ENCODE measurements around the gene CPXM2. TPM values are rescaled to one million over a fixed set of nuclear protein-coding genes. Genes with fewer than 3 reads are reported as not detected.

Gene CPXM2
- total RNA-seq, 1 donor from 2014 or later: not detected

GRCh38 chr10:123865350-123865749 is 26.3 kb downstream of the CPXM2 start:
- POLR2A ChIA-PET: no interaction called here
- CTCF ChIA-PET: no interaction called here
- ATAC-seq (ENCODE audit: low read depth): no peak

GRCh38 chr10:123864923-123865322 is 26.7 kb downstream of the CPXM2 start:
- ChIA-PET POLR2A (no interaction called here), CTCF (no interaction called here)
- intact Hi-C loops (cut with micrococcal nuclease): no loop called here
- no peak for DNase-seq
- no peak for ATAC-seq (ENCODE audit: low read depth)
- Mint-ChIP-seq H3K4me1 (no peaks in the 10 kb centered on the region), H3K4me3 (no peak overlapping the region), H3K9me3 (no peaks in the 10 kb centered on the region), H3K27ac (no peak overlapping the region), H3K36me3 (ENCODE audit: low read depth) (no peaks in the 10 kb centered on the region), H3K27me3 (peaks cover 4% of the 10 kb centered on the region)
- TF ChIP-seq, protein P1, sequence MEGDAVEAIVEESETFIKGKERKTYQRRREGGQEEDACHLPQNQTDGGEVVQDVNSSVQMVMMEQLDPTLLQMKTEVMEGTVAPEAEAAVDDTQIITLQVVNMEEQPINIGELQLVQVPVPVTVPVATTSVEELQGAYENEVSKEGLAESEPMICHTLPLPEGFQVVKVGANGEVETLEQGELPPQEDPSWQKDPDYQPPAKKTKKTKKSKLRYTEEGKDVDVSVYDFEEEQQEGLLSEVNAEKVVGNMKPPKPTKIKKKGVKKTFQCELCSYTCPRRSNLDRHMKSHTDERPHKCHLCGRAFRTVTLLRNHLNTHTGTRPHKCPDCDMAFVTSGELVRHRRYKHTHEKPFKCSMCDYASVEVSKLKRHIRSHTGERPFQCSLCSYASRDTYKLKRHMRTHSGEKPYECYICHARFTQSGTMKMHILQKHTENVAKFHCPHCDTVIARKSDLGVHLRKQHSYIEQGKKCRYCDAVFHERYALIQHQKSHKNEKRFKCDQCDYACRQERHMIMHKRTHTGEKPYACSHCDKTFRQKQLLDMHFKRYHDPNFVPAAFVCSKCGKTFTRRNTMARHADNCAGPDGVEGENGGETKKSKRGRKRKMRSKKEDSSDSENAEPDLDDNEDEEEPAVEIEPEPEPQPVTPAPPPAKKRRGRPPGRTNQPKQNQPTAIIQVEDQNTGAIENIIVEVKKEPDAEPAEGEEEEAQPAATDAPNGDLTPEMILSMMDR (IDR thresholded peaks at IDR 0.05): no peak

More at GRCh38 chr10:123865350-123865749, 26.3 kb downstream of the CPXM2 start:
- no peak for DNase-seq
- TF ChIP-seq, protein P1 (IDR thresholded peaks at IDR 0.05): no peak
- no peaks in the 10 kb centered on the region for H3K36me3 Mint-ChIP-seq (ENCODE audit: low read depth)
- no peak overlapping the region for H3K4me3 Mint-ChIP-seq
- H3K9me3 Mint-ChIP-seq: no peaks in the 10 kb centered on the region
- intact Hi-C loops (cut with micrococcal nuclease): no loop called here
- H3K27ac Mint-ChIP-seq: no peak overlapping the region
- H3K4me1 Mint-ChIP-seq: no peaks in the 10 kb centered on the region
- H3K27me3 Mint-ChIP-seq: peaks cover 4% of the 10 kb centered on the region

GRCh38 chr10:123863721-123864482 is 27.7 kb downstream of the CPXM2 start:
- Mint-ChIP-seq H3K27ac (no peak overlapping the region), H3K36me3 (ENCODE audit: low read depth) (no peaks in the 10 kb centered on the region), H3K9me3 (no peaks in the 10 kb centered on the region), H3K27me3 (peaks cover 1% of the 10 kb centered on the region), H3K4me1 (no peaks in the 10 kb centered on the region), H3K4me3 (no peak overlapping the region)
- TF ChIP-seq, protein P1 (IDR thresholded peaks at IDR 0.05): no peak
- ChIA-PET POLR2A (no interaction called here), CTCF (no interaction called here)
- intact Hi-C loops (cut with micrococcal nuclease): no loop called here
- DNase-seq (no peak), ATAC-seq (ENCODE audit: low read depth) (no peak)

DNA sequence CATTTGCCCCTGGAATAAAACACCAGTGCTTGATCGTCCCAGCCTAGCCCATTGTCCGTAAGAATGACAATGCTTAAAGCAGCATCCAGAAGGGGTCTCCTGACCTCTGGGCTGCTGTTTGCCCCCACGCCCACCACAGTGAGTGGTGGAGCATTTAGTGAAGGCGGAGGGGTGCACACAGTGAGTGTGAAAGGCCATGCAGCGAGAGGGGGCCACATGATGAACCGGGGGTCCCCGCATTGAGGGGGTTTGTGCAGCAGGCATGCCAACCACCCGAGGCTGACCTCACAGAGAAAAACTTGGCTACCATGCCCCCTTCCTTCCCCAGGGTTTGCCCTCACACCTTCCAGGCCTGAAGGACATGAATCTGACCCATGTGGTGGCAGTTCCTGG is 28.4 kb downstream of the CPXM2 start:
- intact Hi-C loops (cut with micrococcal nuclease): no loop called here
- no peak for ATAC-seq (ENCODE audit: low read depth)
- Mint-ChIP-seq H3K4me3 (no peak overlapping the region), H3K27me3 (peaks cover 1% of the 10 kb centered on the region), H3K9me3 (no peaks in the 10 kb centered on the region), H3K36me3 (ENCODE audit: low read depth) (no peaks in the 10 kb centered on the region), H3K27ac (no peak overlapping the region), H3K4me1 (no peaks in the 10 kb centered on the region)
- TF ChIP-seq, protein P1 (IDR thresholded peaks at IDR 0.05): no peak
- DNase-seq: no peak
- ChIA-PET CTCF (no interaction called here), POLR2A (no interaction called here)

DNA sequence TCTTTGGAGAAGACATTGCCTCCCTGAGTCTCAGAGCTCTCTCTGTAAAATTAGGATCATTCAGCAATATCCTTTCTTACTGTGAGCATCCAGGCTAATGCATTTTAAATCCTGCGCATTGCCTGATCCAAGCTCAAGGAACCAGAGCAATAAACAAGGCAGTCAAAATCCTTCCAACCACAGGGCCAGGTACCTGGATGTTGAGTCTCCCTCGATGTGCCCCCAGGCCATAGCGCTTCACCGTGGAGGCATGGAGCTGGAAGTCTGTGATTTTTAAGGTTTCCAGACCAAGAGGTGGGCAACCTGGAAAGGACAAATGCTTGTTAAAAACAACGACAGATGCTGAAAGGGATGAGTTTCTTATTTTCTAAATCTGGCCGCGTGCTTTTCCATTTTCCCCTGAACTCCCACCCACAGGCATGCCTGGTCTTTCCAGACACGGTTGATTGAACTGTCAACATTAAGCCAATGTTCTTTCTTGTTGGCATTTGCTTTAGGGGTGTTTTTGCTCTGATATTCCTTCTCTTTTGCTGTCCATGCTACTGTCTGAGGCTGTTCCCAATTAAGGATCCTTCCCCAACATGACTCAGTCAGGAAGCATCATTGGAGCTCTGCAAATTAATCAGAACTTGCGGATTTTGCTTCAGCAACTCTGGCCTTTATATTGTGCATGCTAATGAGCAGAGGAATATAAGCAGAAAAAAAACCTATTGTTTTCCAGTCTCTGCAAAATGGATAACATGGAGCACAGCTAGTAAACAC is 29.0 kb downstream of the CPXM2 start:
- Mint-ChIP-seq H3K27ac (no peak overlapping the region), H3K36me3 (ENCODE audit: low read depth) (no peaks in the 10 kb centered on the region), H3K27me3 (peaks cover 1% of the 10 kb centered on the region), H3K9me3 (no peaks in the 10 kb centered on the region), H3K4me3 (no peak overlapping the region), H3K4me1 (no peaks in the 10 kb centered on the region)
- TF ChIP-seq, protein P1 (IDR thresholded peaks at IDR 0.05): no peak
- ChIA-PET POLR2A (no interaction called here), CTCF (no interaction called here)
- DNase-seq (no peak), ATAC-seq (ENCODE audit: low read depth) (no peak)
- intact Hi-C loops (cut with micrococcal nuclease): no loop called here
